DLD1 (cell line): ENCODE data around the gene TRIB2.

ENCODE experiments used
- in situ Hi-C: cut with HindIII; loops from 2 replicates; pipeline ENCODE4 v1.10.0; 2017; ENCODE audit warnings: low sequenced_read_pairs

Gene TRIB2

DNA sequence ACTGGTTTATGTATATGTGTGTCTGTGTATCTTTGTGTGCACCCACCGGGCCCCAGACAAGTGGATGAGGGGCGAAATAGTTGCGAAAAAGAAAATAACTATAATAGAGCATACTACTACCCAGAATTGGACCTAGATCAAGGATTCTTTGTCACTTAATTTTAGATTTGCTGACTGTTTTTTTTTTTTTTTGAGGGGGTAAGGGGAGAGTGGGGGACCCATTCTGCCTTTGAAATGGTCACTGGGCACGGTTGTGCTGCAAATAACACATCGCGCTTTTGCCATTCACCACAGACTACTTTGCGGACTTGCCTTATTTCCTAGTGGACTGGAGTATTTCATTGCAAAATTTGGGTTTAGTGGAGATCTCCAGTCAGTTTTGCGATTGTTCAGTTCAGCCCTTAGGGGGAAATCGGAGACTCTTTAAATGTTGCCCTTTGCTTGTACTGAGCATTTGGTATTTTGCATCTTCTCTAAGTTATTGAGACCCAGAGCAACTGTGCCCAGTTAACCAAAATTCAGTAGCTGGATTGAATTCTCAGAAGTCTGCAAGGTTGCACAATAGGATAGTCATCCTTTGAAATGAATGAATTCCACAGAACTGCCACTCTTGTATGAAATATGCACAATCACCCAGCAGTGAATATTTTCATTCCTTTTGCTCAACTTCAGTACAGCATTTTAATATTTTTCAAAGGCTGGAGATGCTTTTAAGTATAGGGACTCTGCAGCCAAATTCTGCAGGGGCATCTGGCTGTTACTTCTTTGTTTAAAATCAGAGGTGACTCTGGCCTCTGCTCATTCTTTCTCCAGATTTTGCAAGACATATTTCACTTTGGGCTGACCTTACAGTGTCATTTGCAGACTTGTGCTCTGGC is 2.9 kb downstream of the TRIB2 start:
- in situ Hi-C loops = no loop called here

DNA sequence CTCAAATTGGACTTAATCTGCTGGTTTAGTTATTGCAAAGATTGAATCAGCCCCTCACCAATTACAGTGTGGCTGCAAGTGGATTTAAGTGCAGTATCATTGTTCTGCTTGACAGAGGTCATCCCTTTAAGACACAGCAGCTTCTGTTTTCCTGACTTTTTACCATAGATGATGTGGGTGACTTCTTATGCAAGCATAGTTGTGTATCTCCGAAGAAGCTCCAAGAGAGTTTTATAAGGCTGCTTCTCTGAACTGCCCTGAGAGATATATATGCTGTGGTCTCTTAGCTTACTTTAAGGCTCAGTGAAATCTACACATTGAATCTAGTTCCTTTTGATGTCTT is 3.5 kb downstream of the TRIB2 start:
- in situ Hi-C loops = no loop called here

DNA sequence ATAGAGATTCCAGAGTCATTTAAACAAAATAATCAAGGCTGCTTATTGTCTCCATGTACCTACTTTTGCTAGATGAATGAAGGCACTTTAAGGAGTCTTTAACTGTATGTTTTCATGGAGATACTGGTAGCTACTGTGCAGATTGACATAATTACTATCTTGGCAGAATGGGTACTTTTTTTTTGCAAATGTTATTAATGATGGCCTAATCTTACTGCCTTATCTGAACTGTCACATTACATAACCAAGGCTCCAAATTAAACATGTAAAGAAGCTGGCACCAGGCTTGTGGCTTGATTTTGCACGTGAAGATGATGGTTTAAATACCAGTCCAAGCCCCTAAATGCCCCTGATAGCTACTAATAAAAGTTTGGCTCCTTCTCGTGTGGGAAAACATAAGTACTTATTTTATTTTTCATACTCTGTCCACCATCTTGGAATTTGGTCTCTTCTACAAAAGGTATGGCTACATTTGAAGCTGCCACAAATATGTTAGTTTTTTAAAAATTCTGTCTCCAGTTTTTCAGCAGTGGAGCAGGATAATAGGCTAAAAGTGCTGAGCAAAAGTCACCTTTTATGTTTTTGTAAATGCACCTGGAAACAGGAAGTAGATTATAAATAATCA is 4.1 kb downstream of the TRIB2 start:
- in situ Hi-C loops = no loop called here

DNA sequence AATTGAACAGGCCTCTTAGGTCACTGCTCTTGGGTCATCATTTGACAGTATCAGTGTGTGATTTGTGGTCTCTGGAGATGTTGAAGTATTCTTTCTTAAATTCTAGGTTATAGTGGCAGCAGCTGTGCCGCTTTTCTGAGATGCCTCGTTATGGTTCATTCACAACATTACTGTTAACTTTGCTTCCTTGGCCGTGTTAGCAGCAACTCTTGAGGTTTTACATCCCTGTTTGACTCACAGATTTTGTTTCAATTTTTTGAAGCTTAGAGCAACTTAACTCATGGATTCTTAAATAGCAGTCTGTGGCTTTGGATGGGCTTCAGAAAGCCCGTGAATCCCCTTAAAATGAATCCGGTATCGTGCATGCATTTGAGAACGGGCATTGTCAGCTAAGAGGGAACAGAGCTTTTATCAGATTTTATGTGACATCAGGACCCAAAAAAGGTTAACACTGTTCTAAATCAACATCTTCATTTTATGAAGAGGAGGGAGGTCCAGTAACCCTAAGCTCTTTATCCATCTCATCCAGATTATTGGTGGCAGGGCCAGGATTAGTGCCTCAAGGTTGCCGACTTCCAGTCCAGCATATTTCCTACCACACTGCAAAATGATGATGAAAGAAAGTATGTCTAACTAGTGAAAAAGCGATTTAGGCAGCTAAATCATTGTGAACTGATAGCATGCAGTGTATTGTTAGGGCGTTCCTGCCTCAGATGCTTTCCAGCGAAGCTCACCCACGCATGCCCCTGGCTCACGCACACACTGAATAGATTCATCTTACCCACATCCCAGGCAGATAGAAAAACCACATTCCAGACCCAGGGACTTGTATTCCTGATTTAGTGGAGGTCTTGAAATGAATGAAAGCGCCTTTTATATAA is 5.1 kb downstream of the TRIB2 start:
- in situ Hi-C loops = no loop called here

DNA sequence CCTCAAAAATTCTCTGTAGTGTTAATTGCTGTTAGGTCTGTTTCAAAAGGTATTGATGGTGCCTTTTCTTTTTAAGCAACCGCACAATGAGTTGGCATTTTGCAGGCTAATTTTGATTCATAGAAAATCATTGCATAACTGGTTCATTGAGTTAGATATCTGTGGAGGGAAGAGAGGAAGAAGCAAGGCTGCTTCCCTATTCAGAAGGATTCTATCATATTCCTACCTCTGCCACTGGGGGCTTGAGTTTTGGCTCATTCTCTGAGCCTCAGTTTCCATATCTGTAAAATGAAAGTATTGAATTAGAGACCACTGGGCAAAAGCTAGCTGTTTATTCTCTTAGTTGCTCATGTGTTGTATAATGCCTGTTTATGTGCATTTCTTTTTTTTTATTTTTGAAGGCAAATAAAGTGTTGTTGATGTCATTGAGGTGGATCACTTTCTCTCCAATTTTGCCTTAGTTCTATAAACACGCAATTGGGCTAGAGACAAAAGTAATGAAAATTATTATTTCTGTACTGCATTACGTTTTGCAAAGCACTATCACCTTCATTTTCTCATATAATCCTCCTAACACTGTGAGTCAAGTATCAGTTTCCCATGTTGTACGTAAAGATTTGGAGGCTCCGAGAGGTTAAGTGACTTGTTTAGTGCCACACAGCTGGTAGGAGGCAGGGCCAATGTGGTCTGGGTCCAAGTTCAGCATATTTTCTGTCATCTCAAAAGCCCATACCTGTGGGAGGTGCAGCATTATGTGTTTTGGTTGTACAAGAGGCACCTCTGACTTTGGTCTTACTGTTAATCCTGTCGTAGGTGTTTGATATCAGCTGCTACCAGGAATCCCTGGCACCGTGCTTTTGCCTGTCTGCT is 5.9 kb downstream of the TRIB2 start:
- in situ Hi-C loops = no loop called here

DNA sequence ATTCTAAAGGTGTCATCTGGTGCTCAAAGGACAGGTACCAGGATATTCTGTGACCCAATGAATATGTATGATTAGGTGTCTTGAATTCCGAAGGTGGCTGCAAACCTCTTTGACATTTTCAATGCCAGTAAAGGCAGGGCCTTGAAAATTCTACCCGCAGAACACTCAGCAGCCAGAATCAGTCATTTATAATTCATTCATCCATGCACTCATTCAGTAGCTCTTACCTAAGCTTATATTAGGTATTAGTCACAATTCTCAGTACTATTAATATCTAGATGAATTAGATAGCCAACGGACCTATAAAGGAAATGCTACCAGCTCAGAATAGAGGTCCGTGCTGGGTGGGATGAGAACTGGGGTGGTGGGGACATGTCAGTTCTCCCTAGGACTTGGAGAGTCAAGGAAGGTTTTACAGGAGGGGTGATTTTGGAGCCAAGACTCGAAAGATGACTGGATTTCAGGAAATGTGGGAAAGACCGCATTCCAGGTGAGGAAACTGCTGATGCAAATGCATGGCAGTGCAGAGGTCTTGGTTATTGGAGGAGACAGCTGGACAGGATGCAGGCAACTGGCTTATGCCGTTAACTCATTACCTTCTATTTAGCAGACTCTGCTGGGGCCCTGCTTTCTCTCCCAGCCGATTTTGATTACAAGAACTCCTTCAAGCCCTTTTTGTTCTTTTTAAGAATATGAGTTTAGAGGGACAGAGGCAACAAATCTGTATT is 7.2 kb downstream of the TRIB2 start:
- in situ Hi-C loops = no loop called here

DNA sequence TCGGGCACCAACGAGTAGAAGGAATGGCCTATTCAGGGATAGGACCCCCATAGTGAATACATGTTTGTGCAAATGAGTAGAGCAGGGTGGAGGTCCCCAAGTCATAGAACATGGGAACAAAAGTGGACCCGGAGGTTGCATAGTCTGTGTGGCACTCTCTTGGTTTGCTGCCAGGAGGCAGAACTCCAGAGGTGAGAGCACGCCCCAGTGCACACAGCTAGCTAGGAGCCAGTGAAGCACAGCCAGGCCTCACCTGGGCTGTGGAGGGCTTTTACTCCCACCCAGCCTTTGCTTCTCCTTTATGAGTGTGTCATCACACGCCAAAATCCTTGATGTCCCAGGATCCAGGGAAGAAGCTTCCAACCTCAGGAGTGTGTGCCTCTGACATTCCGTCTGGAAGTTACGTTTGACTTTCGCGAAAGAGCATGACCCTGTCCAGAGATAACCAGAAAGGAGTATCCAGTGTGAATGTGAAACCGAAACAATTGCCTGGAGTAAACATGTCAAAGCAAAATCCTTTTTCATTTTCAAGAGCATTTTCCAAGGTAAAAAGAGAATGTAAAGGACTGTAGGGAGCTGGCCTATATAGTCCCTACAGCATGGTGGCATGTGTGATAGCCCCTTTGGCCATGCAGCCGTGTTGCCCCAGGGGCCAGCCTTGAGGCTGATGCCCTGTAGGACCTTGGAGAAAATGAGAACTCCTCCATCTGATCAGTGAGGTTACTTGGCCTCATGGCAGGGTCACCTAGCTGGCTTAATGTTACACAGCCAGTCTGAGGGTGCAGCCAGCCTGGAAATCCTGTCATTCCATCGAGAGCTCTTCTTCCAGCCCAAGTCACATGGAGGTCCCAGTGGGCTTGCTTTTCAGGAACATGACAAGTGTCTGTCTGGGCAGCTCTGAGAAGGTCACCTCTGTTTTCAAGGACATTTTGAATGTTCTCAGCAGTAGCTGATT is 8.8 kb downstream of the TRIB2 start:
- in situ Hi-C loops = no loop called here

DNA sequence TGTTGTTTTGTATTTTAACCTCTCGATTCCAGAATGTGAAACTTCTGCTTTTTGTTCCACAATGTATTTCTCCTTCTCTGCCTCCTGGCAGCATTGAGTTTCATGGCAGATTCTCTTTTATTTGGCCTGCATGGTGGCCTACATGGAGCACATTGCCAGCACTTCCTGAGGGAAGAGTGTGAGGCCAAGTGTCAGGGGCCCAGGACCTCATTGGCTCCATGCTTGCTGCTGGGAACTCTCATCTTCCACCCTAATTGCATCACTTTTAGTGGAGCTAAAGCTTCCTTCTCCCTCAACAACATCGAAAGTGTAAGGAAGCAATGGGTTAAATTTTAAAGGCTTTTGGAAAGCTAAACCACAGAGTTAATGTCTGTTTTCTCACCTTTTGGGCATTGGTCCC is 9.5 kb downstream of the TRIB2 start:
- in situ Hi-C loops = no loop called here

DNA sequence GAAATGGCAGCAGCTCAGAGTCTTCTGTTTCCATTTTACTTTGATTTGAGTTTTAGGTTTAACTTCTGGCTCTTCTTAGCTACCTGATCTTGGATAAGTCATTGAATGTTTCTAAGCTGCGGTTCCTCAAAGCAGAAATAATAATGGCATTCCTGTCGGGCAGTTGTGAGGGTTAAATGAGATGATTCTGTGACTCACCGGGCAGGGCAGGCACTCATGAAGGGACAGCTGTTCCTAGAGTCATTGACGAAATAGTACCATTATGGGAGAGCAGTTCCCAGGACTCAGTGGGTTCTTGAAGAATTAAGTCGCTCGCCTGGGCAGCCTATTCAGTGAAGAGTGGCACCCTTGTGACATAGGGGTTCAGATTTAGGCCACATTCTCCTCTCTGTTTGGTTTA is 10.3 kb downstream of the TRIB2 start:
- in situ Hi-C loops = no loop called here

DNA sequence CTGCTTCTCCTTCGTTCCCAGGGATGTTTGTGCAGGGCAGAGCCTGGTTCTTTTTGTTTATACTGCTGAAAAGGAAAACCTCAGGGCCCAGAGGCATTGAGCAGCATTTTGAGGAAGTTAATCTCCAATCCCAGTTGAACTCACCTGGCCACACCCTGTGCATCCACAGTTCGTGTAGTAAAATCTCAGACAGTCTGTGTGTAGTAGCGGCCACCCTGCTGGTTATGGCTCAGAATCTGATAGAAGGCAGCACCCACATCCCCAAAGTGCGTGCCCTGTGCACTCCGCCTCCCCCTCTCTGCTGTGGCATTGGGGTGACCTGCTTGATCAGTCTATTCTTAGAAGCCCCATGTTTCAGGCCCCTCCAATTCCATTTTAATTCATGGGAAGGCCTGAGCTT is 10.9 kb downstream of the TRIB2 start:
- in situ Hi-C loops = no loop called here

DNA sequence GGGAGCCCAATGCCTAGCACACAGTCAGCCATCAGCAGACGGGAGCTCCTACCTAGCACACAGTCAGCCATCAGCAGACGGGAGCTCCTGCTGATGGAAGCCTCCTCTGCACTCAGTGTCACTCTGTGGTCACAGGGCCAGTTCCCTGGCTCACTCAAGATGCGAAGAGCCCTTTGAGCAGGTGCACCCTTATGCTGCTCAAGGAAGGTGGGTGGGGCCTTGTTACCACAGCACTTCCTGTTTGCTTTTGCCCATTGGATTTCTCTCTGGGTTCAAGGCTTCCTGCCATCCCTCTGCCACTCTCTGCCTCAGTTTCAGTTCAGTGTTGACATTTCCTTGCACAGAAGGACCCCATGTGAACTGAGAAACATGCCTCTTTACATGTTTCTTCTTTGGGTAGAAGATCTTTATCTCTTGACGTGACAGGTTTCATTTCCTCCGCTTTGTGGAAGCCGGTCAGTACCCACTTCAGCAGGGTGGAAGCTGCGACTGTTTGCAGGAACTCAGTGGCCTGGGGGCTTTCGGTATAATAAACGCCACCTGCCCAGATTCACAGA is 11.6 kb downstream of the TRIB2 start:
- in situ Hi-C loops = no loop called here

DNA sequence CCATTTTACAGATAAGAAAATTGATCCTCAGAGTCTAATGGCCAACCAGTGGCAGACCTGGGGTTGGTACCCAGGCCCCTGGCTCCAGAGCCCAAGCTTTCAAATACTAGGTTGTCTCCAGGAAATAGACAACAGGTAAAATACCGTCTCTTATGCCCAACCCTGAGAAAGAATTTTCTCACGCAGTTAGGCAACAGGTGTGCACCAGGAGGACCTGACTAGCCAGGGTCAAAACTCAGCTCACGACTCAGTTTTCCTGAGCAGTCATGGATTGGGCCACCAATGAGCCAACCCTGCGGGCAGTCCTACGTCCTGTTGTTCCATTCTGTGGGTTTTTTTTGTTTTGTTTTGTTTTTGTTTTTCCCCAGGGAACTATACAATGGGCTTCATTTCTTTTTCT is 13.5 kb downstream of the TRIB2 start:
- in situ Hi-C loops = no loop called here

DNA sequence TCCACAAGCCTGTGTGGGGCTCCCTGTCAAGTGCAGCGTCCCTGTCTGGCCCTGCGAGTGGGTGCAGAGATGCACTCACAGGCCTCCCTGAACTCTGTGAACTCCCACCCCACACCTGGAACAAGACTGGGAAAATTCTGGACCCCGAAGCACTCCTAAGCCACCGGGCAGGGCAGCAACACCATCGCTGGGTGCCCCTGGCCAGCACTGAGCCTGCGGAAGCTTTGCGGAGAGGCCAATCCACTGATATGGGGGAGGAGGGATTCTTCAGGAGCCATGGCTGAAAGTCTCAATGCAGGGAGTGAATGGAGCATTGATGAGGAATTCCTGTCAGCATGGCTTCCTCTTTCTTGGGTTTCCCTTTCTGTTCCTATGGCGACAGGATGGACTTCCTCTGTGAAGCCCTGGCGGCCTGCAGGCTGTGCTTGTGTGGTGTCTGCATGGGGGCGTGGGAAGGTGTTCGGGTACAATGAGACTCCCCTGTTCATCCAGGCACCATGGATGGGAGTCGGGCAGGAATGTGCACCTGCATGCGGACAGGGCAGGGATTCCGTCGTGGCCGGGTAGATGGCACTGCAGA is 15.1 kb downstream of the TRIB2 start:
- in situ Hi-C loops = no loop called here

DNA sequence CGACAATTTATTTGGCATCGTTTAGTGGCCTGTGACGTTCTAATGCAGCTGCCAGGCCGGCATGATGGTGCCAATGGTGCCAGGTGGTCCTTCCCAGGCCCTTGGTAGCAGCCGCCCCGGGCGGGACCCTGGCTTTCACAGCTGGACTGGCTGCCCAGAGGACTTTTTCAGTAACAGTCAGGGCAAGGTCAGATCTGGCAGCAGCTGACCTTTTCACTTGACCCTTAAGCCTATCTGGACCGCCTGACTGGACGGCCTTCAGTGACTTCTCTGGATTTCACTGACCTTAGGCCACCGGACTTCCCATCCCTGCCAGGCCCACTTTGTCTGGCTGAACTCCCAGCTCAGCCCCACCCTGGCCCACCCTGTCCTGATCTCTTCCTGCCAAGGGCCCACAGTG is 15.9 kb downstream of the TRIB2 start:
- in situ Hi-C loops = no loop called here

DNA sequence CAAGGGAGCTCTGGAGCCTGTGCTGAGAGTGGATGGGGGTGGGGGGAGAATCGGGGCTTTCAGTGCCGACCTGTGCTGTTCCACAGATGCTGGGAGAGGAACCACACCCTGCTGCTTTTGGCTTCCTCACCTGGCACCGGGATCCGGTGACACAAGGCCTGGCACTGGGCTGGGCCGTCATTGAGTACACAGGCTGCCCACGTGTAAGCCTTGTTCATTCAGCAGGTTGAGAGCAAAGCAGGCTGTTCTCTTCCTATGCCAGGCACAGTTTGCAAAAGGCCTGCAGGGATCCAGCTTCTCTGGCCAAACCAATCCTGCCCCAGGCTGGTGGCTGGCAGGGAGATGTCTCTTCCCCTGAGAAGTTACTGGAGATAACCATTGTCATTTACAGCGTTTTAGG is 17.1 kb downstream of the TRIB2 start:
- in situ Hi-C loops = no loop called here

DNA sequence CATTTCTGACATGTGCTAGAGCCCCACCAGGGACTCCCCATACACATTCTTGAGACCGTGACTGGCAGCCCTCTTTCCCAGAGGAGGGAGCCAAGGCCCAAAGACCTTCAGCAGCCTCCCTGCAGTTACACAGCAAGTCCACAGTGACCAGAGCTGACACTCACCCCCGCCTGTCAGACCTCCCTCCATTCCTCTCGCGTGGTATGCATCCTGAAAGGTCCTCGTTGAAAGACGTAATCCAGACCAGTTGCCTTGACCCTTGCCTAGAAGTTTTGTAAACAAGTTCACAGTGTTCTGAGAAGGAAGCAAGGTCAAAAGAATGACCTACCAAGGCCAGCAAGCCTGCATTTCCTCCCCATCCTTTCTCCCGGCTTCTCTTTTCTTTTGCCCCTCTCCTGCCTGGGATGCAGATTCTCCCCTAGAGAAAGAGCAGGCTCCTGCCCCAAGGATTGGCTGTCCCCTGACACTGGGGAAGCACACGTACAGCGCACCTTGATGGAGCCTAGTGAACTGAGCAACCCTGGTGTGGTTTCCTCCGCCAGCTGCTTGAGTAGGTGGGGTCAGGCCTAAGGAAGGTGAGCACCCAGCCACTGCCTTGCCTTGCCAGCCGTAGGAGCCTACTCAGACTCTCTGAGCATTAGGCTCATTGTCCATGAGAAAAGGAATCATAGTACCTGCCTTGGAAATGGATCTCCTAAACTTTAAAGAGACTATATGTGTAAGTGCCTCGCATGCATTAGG is 18.3 kb downstream of the TRIB2 start:
- in situ Hi-C loops = no loop called here

DNA sequence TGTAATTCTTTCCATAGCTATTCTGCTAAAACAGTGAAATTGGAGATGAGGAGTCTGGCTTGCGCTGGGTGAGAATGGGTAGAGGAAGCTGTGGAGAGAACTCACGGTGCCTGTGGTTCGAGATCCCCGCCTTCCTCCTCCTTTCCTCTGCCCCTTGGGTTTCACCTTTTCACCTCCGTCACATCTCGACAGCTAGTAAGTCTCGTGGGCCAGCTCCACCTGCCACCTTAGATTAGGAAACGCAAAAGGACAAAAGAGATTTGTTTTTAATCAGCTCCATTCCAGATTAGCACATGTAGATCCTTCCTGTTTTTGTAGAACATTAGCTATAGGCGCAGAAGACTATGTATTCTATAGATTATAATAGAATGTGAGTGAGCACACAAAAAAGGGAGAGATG is 20.6 kb downstream of the TRIB2 start:
- in situ Hi-C loops = no loop called here
